Karpas-422 (cell line): ENCODE results near the gene RFX4. TPM values are rescaled to one million over a fixed set of nuclear protein-coding genes. Genes with fewer than 3 reads are reported as not detected.

ENCODE experiments used
- DNase-seq: peaks from one replicate; pipeline ENCODE4 v3.0.0-alpha.2; 2015
- H2AFZ ChIP-seq: fragments of 200-600 bp; sonication (generic); 2 replicates; pipeline ENCODE4 v1.6.1; 2014; ENCODE audit warnings: antibody characterized with exemption, low read length, mixed read lengths
- H3K27ac ChIP-seq: fragments of 200-600 bp; sonication (generic); 2 replicates; pipeline ENCODE4 v1.5.1; 2014; ENCODE audit warnings: mild to moderate bottlenecking, low read length, moderate library complexity
- H3K27me3 ChIP-seq: fragments of 200-600 bp; sonication (generic); 2 replicates; pipeline ENCODE4 v1.6.1; 2014; ENCODE audit warnings: low read length, mixed read lengths
- H3K36me3 ChIP-seq: fragments of 200-600 bp; sonication (generic); 2 replicates; pipeline ENCODE4 v1.6.1; 2014; ENCODE audit warnings: low read length, mixed read lengths; ENCODE audit not compliant: insufficient read depth
- H3K4me1 ChIP-seq: fragments of 200-600 bp; sonication (generic); 2 replicates; pipeline ENCODE4 v1.6.1; 2014; ENCODE audit warnings: mild to moderate bottlenecking, low read length, mixed read lengths
- H3K4me2 ChIP-seq: fragments of 200-600 bp; sonication (generic); 2 replicates; pipeline ENCODE4 v1.6.1; 2014; ENCODE audit warnings: low read length, low read depth, mild to moderate bottlenecking; ENCODE audit not compliant: poor library complexity, severe bottlenecking
- H3K4me3 ChIP-seq: fragments of 200-600 bp; sonication (generic); 2 replicates; pipeline ENCODE4 v1.5.1; 2014; ENCODE audit warnings: mild to moderate bottlenecking, antibody characterized with exemption, low read length, mixed read lengths
- H3K79me2 ChIP-seq: fragments of 200-600 bp; sonication (generic); 2 replicates; pipeline ENCODE4 v1.6.1; 2014; ENCODE audit warnings: mild to moderate bottlenecking, low read length, mixed read lengths
- H3K9ac ChIP-seq: fragments of 200-600 bp; sonication (generic); 2 replicates; pipeline ENCODE4 v1.6.0; 2014; ENCODE audit warnings: low read length
- H3K9me2 ChIP-seq: fragments of 200-600 bp; sonication (generic), shearing (Covaris generic); replicated peaks from 2 replicates; pipeline ENCODE4 v1.6.0; 2014; ENCODE audit warnings: mild to moderate bottlenecking, low read length, moderate library complexity; ENCODE audit not compliant: insufficient read depth
- H3K9me3 ChIP-seq: fragments of 300-700, 200-600 bp; sonication (generic); 2 replicates; pipeline ENCODE4 v1.6.1; 2014; ENCODE audit warnings: low read length, mixed read lengths
- H4K20me1 ChIP-seq: fragments of 200-600 bp; sonication (generic); 2 replicates; pipeline ENCODE4 v1.6.1; 2014; ENCODE audit warnings: mild to moderate bottlenecking, antibody characterized with exemption, low read length, low read depth; ENCODE audit not compliant: insufficient read depth
- total RNA-seq: library from RNA; depleted of rRNA; stranded (reverse); fragments of >200 nt; shearing (Covaris generic); gene quantifications from 2 replicates; pipeline ENCODE4 v1.2.3, GENCODE V29; 2014; ENCODE audit warnings: low replicate concordance

RFX4 gene
- total RNA-seq, 1 experiment from 2014 or later: not detected

DNA sequence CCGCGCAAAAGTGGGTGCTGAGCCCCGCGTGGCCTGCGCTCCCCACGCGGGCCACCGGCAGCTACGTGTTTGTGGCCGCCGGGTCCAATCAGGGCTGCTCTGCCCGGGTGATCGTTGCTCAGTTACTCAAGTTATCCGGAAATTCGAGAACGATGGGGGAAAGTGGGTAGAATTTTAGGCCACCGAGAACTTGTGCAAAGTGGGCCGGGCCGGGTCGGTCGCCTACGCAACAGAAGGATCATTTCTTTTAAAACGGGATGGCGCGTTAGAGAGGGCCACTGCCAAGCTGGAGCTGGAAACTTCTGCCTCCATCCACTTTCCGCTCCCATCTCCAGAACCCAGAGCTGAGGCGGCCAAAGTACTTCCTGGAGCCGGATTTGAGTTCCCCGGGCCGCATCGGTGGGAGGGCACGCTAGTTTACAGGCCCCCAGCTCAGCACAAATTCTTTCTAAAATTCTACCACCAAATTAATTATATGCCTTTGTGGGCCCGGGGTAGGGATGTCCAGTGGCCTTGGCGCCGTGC lies 3.5 kb downstream of the RFX4 start:
- Histone ChIP-seq H2AFZ (no peak overlapping the region), H3K79me2 (no peaks in the 10 kb centered on the region), H3K9ac (no peak overlapping the region), H3K27me3 (no peaks in the 10 kb centered on the region), H3K4me1 (no peaks in the 10 kb centered on the region), H3K27ac (no peak overlapping the region), H3K9me3 (no peaks in the 10 kb centered on the region), H3K4me3 (no peak overlapping the region), H3K9me2 (no peaks in the 10 kb centered on the region), H3K4me2 (no peak overlapping the region), H3K36me3 (no peaks in the 10 kb centered on the region), H4K20me1 (no peaks in the 10 kb centered on the region)
- DNase-seq: no peak

- Histone ChIP-seq H3K9ac (no peak overlapping the region), H4K20me1 (no peaks in the 10 kb centered on the region), H3K79me2 (no peaks in the 10 kb centered on the region), H3K4me2 (no peak overlapping the region), H3K9me3 (no peaks in the 10 kb centered on the region), H3K36me3 (no peaks in the 10 kb centered on the region), H3K9me2 (no peaks in the 10 kb centered on the region), H3K27me3 (no peaks in the 10 kb centered on the region), H3K27ac (no peak overlapping the region), H2AFZ (no peak overlapping the region), H3K4me1 (no peaks in the 10 kb centered on the region), H3K4me3 (no peak overlapping the region)
- no peak for DNase-seq
These were observed 4.2 kb downstream of the RFX4 start for GRCh38 chr12:106586803-106587684.

DNA sequence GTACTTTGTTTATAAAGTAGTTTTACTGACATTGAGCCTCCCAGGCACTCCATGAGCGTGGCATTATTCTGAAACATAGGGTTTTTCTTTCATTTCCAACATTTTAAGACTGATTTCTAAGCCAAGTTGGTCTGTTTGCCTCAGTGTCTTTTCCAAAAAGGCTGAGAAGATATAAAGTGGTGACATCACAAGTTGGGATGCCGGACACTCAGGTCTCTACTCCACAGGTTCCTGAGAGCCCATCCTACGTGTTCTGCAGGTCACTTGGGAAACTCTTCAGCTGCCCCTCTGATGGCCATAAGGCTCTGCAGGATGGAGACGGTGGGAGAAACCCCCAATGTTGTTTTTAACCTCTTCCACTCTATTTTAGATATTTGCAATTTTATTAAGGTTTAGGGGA lies 6.0 kb downstream of the RFX4 start:
- H3K27me3 ChIP-seq: no peaks in the 10 kb centered on the region
- no peaks in the 10 kb centered on the region for H4K20me1 ChIP-seq
- no peaks in the 10 kb centered on the region for H3K36me3 ChIP-seq

GRCh38 chr12:106590601-106591000 lies 7.8 kb downstream of the RFX4 start:
- Histone ChIP-seq H3K9me3 (no peaks in the 10 kb centered on the region), H4K20me1 (no peaks in the 10 kb centered on the region), H3K27me3 (no peaks in the 10 kb centered on the region), H3K4me2 (no peak overlapping the region), H3K4me1 (no peaks in the 10 kb centered on the region), H3K9me2 (no peaks in the 10 kb centered on the region), H3K4me3 (no peak overlapping the region), H3K36me3 (no peaks in the 10 kb centered on the region), H2AFZ (no peak overlapping the region), H3K9ac (no peak overlapping the region), H3K79me2 (no peaks in the 10 kb centered on the region), H3K27ac (no peak overlapping the region)
- DNase-seq: no peak

More for the DNA sequence above, 6.0 kb downstream of the RFX4 start:
- no peaks in the 10 kb centered on the region for H3K79me2 ChIP-seq
- no peak overlapping the region for H3K27ac ChIP-seq
- H3K9me2 ChIP-seq: no peaks in the 10 kb centered on the region
- H3K4me1 ChIP-seq: no peaks in the 10 kb centered on the region
- H3K9me3 ChIP-seq: no peaks in the 10 kb centered on the region
- H3K4me2 ChIP-seq: no peak overlapping the region
- DNase-seq: no peak
- H3K9ac ChIP-seq: no peak overlapping the region
- no peak overlapping the region for H3K4me3 ChIP-seq
- H2AFZ ChIP-seq: no peak overlapping the region

- Histone ChIP-seq H3K27me3 (no peaks in the 10 kb centered on the region), H3K27ac (no peak overlapping the region), H3K4me2 (no peak overlapping the region), H4K20me1 (no peaks in the 10 kb centered on the region), H3K9me3 (no peaks in the 10 kb centered on the region), H3K4me3 (no peak overlapping the region), H3K79me2 (no peaks in the 10 kb centered on the region), H3K9me2 (no peaks in the 10 kb centered on the region), H3K4me1 (no peaks in the 10 kb centered on the region), H3K36me3 (no peaks in the 10 kb centered on the region), H2AFZ (no peak overlapping the region), H3K9ac (no peak overlapping the region)
- no peak for DNase-seq
These were observed 11.6 kb downstream of the RFX4 start for GRCh38 chr12:106594447-106594846.

DNA sequence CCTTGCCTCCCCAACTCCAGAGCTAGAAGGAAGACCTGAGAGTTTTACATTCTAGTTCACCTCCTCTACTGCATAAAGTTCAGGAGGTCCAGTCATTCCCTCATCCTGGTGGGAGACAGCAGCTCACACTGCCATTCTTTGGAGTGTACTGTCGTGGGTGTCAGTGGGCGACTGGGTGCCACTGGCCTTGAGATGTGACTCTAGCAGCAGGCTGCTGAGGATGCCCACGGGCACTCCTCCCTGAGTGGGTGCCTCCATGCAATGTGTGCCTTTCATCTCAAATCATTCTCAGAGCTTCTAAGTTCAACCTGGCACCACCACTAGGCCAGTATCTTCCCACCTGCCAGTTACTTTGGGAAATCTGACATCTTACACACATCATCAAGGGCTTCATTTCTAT lies 12.5 kb downstream of the RFX4 start:
- Histone ChIP-seq H3K9ac (no peak overlapping the region), H3K27me3 (no peaks in the 10 kb centered on the region), H3K9me3 (no peaks in the 10 kb centered on the region), H4K20me1 (no peaks in the 10 kb centered on the region), H3K4me1 (no peaks in the 10 kb centered on the region), H2AFZ (no peak overlapping the region), H3K9me2 (no peaks in the 10 kb centered on the region), H3K79me2 (no peaks in the 10 kb centered on the region), H3K4me3 (no peak overlapping the region), H3K4me2 (no peak overlapping the region), H3K36me3 (no peaks in the 10 kb centered on the region), H3K27ac (no peak overlapping the region)
- DNase-seq: no peak

DNA sequence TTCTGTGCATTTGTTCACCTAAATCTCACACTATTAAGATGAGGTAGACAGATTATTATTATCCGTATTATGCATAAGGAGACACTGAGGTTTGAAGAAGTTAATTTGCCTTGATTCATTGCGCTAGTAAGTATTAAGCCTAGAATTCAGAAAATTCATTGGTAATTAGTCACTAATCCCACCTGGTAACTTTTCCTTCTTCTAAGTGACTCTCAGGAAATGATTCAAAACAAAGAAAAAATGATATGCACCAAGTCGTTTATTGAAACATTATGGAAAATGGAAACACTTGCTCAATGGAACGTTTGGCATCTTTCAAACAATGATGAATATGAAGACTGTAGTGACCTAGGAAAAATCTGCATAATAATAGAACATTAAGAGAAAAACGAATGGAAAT lies 15.2 kb downstream of the RFX4 start:
- Histone ChIP-seq H3K9ac (no peak overlapping the region), H3K36me3 (no peaks in the 10 kb centered on the region), H4K20me1 (no peaks in the 10 kb centered on the region), H2AFZ (no peak overlapping the region), H3K9me2 (no peaks in the 10 kb centered on the region), H3K4me1 (no peaks in the 10 kb centered on the region), H3K4me2 (no peak overlapping the region), H3K79me2 (no peaks in the 10 kb centered on the region), H3K4me3 (no peak overlapping the region), H3K27me3 (no peaks in the 10 kb centered on the region), H3K27ac (no peak overlapping the region), H3K9me3 (no peaks in the 10 kb centered on the region)
- DNase-seq: no peak

- H3K79me2 ChIP-seq: no peaks in the 10 kb centered on the region
- no peak overlapping the region for H3K4me3 ChIP-seq
- no peaks in the 10 kb centered on the region for H3K9me2 ChIP-seq
- H3K27ac ChIP-seq: no peak overlapping the region
- H3K36me3 ChIP-seq: no peaks in the 10 kb centered on the region
- no peak overlapping the region for H3K4me2 ChIP-seq
- H4K20me1 ChIP-seq: no peaks in the 10 kb centered on the region
- H3K9me3 ChIP-seq: no peaks in the 10 kb centered on the region
- H3K9ac ChIP-seq: no peak overlapping the region
- no peak for DNase-seq
- H3K4me1 ChIP-seq: no peaks in the 10 kb centered on the region
- H2AFZ ChIP-seq: no peak overlapping the region
- H3K27me3 ChIP-seq: no peaks in the 10 kb centered on the region
These were observed 16.5 kb downstream of the RFX4 start for GRCh38 chr12:106599302-106599701.
